Bone marrow (tissue), 2 donors: ENCODE measurements around the gene R3HDM2.

Experiments used
- DNase-seq, 2 donors: peaks; one replicate each; lab custom pipeline; 2025; lab: John Stamatoyannopoulos, UW

Gene R3HDM2

DNA sequence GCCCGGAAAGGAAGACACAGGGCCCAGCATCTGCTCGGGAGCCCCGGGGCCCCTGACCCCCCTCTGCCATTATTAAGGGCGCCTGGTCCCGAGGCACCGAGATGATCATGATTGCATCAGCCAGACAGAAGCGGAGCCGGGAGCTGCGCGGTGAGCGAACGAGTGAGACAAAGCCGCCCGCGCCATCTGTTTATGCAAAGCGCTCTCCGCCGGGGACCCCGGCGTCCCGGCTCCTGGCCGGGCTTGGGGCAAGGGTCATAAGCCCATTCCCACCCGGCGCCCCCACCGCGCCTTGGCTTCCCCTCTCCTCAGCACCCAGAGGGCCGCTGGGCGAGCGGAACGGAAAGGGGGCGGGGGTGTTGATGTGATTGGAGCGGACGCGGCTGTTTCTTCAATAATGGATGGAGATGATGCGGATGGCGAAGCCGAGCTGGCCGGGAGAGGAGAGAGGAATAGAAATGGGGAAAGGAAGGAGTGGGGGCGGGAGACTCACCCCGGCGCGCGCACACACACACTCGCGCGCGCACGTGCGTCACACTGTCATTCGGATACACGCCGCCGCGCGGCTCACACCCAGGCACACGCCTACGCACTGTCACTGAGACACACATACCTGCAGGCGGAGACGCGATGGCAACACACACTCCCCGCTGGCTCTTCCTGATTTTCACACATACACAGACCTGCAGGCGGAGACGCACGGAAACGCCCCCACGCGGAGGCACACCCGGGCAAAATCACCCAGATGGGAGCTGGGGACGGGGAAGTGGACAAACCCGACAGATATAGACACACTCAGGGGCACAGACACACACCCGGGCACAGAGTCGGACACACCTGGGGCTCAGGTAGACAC lies 190.5 kb downstream of the R3HDM2 start:
- DNase-seq: no peak

- DNase-seq: no peak
Observed at GRCh38 chr12:57239587-57240065, 191.2 kb downstream of the R3HDM2 start.

DNA sequence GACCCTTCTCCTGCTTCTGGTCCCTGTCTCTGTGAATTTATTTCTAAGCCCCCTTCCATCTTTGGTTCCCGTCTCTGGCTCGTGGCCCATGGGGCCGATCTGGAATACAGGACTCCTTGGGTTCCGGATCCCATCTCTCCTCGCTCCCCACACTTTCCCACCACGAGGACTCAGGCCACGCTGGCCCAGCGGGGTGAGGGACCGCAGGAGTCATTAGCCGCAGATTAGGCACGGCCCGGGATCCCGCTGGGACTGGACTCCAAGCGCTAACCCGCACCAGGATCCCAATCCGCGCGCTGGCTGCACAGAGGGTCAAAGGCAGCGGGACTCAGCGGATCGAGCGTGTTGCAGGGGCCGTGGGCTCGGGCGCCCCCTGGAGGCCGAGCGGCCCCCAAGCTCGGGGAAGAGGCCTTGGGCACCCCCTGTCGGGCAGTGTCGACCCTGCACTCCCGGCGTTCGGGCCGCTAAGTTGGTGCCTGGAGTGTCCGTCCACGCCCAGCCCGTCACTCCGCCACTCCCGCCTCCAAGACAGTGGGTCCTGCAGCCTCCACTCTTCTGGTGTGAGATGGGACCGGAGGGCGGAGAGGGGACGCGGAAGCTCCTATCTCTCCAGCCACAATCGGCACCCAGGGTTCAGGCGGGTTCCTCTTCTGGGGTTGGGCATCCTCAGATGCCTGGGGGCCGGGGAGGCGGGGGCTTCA lies 191.8 kb downstream of the R3HDM2 start:
- peak; percentile 63 to 84 for DNase-seq

DNA sequence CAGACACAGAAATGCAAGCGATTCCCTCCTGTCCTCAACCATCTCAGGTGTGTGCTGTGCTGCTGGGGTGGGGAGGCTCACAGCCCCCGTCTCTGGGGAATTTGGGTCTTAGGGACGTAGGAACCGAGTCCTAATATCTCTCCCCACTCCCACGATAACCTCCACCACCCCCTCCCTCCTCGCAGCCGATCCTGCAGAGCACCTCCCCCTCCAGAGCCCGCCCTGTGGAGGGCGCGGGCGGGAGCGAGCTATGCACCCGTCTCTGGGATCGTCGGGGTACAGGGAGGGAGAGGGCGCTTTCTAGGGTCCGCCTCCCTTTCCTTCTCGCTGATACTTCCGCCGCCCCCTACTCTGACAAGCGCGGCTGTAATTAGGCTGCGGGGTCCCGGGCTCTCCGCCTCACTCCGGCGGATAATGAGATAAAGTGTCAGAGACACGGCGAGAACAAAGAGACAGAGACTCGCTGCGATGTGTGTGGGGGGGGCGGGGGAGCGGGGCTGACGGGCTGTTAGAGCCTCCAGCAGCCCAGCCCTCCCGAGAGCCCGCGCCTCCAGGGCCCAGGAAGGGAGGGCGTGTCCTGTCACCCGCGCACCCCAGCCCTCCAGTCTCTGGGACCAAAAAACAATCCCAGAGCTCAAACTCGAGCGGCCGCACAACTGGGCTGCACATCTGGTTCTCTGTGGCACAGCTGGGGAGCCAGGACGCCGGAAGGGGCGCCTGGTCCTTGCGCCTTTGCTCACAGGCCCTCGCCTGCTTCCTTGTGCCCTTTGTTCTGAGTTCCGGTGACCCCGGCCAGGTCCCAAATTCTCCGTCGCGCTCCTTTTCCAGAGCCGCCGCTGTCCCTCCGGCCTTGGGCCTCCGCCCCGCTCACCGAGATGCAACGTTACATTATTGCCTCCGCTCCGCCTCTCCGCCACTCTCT lies 192.7 kb downstream of the R3HDM2 start:
- no peak for DNase-seq

GRCh38 chr12:57237596-57237931 lies 193.3 kb downstream of the R3HDM2 start:
- no peak for DNase-seq

DNA sequence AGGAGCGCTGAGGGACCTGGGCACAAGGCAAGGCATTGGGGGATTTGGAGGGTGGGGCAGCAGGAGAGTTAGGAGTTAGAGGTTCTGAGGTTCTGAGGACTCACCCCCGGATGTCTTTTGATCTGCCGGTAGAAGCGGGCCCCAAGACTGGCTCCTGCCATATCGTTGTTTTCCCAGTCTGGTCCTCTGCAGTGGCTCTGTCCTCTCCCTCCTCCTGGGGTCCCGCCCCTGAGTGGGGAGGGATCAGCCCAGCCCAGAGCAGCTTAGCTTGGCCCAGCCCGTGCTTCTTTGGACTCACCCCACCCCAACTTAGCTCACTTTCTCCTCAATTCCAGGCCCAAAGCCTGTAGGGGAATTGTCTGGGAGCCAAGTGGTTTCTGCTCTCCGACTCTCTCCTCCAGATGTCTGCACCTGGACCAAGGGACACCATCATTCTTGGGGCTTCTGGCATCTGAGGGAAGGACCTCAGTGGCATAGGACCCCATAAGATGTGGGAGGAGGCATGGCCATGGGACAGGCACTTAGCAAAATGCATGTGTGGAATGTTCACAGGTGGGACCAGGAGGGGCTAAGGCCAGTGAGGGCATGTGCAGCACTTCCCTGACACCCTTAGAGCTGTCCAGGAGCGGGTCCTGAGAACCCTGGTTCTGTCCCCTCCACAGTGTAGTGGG lies 193.8 kb downstream of the R3HDM2 start:
- no peak for DNase-seq

DNA sequence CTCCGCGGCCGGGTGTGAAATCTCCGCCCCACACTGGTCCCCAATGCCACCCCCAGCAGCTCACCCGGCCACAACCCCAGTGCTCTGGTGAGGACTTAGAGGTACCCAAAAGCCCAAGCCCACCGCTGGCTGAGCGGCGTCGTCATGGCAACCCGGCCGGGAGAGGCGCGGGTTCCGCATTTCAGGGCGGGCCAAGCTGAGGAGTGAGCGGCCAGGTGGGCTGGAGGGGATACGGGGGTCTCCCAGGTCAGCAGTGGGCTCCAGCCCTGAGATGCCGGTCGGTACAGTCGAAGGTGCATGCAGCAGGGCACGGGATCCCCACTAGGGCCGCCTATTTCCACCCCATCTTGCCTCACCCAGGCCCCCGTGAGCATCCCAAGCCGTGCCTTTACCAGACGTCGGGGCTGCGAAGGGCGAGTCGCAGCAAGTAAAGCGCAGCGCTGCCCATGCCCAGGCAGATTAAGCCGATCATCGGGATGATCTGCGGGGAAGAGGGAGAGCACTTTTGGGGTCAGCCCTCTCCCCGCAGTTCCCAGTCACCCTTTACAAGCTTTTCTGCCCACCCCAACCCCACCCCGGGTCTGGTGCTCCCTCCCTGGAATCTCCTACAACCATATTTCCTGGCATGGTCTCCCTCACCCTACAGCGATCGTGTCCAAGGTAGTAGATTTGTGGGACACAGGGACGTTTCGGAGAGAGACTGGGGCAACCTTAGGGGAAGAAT lies 194.5 kb downstream of the R3HDM2 start:
- no peak for DNase-seq

DNA sequence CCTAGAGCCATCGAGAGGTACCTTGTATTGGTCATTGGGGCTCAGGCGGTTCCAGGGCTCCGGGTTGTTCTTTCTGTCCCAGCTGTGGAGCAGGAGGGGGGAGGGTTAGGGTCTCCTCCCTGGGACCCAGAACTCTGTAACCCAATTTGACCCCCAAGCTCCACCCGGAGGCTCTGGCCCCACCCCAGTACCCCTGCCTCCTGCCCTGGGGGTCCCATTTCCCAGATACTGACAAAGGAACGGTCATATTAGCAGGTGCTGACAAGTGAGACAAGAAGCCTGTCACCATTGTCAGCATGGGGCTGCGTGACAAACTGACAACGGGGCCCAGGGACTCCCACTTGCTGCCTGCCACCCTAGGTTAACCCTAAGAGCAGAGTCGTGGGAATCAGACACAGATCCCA lies 195.1 kb downstream of the R3HDM2 start:
- DNase-seq: no peak

DNA sequence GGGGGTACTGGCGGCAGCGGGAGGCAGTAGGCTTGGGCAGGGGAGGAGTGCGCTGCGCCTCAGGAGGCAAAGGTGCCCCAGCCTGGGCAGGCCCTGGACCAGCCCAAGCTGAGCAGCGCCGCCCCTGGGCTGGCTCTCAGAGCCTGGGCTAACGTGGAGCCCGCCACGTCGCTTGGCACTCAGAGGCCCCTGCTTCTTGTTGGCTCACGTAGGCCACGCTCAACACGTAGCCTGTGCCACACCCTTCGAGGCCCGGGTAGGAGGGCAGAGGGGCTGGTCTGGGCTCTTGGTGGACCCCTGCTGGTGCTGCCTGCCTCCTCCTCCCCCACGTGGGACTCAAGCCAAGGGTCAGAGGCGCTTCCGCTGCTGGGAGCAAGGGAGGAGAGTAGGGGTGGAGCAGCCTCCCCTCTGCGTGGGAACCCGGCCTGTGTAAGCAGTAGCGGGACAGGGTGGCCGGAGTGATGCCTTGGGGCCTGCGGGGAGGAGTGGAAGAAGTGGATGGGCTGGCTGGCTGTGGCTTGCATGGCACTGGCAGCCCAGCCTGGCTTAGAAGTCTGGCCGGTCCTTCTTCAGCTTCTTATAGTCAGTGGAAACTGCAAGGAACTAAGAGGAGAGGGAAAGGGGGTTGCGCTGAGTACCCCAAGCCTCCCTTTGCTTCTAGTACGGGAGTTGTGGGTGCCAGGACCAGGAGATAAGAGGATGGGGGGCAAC lies 195.7 kb downstream of the R3HDM2 start:
- no peak for DNase-seq

- no peak for DNase-seq
Observed at GRCh38 chr12:57234571-57235016, 196.2 kb downstream of the R3HDM2 start.

GRCh38 chr12:57234233-57234570 lies 196.6 kb downstream of the R3HDM2 start:
- DNase-seq: no peak

- no peak for DNase-seq
Observed at GRCh38 chr12:57233357-57234232, 197.2 kb downstream of the R3HDM2 start.

DNA sequence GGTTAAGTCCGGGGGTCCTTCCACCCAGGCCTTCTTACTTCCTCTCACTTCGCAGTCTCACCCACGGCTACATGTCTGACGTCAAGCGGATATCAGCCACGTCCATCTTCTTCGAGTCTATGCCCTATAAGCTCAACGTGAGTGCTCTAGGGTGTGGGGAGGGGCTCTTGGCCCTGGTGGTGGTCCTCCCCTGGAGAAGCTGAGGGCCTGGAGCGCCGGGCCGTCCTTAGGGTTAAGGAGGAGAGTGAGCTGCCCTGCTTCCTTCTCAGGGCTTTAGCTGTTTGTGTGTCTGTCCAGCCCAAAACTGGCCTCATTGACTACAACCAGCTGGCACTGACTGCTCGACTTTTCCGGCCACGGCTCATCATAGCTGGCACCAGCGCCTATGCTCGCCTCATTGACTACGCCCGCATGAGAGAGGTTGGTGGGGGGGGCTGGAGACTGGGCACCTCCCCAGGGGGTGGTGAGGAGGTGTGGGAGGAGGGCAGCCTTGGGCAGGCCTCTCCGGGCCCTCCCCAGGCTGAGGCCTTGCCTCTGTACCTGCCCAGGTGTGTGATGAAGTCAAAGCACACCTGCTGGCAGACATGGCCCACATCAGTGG lies 198.6 kb downstream of the R3HDM2 start:
- no peak for DNase-seq

- DNase-seq: no peak
Observed at GRCh38 chr12:57231276-57232021, 199.4 kb downstream of the R3HDM2 start.

DNA sequence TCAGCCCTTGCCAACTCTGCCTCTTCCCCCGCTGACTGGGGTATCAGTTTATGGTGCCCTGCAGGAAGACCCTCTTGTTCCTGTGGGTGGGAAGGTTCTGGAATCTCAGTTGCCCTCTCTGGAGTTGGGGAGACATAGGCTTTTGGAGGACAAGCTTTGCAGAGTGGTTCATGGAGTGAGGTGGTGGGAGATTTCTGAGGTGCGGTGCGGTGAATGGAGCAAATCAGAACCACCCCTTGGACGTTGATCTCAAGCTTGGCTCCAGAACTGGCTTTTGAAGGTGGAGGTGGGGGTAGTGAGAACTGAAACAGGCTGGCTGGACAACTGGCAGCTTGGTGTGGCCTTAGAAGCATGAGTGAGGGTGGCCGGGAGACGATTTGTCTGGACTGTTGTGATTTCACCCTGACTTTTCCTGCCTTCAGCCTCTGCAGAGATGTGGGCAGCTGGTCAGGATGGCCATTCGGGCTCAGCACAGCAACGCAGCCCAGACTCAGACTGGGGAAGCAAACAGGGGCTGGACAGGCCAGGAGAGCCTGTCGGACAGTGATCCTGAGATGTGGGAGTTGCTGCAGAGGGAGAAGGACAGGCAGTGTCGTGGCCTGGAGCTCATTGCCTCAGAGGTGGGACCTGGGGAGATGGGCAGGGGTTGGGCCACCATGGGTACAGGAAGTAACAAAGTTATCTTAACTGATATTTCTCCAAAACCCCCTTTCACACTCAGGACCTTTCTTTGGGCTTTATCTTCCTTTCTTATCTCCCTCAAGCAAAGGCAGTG lies 200.3 kb downstream of the R3HDM2 start:
- DNase-seq: no peak

DNA sequence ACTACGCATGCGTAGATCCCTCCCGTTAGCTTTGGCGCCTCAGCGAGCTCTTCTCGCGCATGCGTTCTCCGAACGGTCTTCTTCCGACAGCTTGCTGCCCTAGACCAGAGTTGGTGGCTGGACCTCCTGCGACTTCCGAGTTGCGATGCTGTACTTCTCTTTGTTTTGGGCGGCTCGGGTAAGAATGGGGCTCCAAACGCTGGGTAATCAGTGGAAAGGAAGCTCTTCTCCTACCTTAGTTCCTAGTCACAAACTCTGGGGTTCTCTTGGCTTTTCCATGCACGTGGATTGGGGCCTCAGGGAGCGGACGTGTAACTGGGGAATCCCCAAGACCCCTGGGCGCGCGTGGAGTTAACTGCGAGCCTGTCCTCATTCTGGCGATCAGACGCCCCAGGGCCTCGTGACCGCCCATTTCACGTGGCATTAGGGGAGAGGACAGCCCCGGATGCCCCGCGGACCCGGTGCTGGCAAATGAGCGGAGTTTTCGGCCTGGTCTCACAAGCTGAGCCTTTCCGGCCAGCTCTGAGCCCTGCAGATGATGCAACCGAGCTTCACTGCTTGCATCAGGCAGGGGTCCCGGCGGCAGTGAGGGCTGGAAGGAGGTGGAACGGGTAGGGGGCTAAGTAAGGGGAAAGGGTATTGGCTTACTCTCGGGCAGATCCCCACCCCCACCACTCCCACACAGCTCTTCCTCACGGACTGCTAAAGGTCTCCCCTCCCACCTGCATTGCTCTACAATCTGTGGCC lies 201.0 kb downstream of the R3HDM2 start, which contains the start of gene SHMT2:
Gene SHMT2 (plus strand): TSS at position 78 of the 747 bp plus-strand sequence. CDS start 68 bp downstream, at position 146.
- peak; percentile 68 to 84 for DNase-seq
